Gastrocnemius medialis (tissue), 4 donors: ENCODE measurements around the gene FAM162A.

Experiments
- POLR2A ChIP-seq, 2 donors: fragments of 450-650 bp; IDR thresholded peaks; one replicate each; pipeline ENCODE4 v1.6.1; 2017; ENCODE audit warnings: antibody characterized with exemption in 2 of 2, mild to moderate bottlenecking in 2 of 2, moderate library complexity in 2 of 2
- TF ChIP-seq, protein P1 (sequence below), 5 experiments: fragments of 450-650 bp in 3 of 5; fragments of 200-600 bp in 2 of 5; sonication (generic) in 2 of 5; IDR thresholded peaks in 4 of 5; conservative IDR thresholded peaks in 1 of 5; 1 replicate in 4 of 5; 2 replicates in 1 of 5; pipeline ENCODE4 v1.5.1; 2016 to 2019; ENCODE audit warnings: antibody characterized with exemption in 5 of 5, mild to moderate bottlenecking in 3 of 5, moderate library complexity in 3 of 5

DNA sequence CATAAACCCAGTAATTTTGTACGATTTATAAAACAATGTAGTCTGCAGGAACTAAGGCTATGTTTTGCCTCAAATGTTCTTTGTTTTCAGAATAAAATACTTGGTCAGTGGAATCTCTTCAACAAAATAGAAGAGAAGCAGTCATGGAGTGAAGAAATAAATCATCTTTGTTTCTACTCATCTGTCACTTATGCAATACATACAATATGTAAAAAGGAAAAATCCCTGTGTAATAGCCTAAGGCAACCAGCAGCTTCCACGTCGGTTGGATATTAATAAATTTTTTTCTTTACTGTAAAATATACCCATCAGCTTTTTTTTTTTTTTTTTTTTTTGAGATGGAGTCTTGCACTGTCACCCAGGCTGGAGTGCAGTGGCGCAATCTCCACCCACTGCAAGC is 37.1 kb downstream of the FAM162A start:
- TF ChIP-seq, protein P1, sequence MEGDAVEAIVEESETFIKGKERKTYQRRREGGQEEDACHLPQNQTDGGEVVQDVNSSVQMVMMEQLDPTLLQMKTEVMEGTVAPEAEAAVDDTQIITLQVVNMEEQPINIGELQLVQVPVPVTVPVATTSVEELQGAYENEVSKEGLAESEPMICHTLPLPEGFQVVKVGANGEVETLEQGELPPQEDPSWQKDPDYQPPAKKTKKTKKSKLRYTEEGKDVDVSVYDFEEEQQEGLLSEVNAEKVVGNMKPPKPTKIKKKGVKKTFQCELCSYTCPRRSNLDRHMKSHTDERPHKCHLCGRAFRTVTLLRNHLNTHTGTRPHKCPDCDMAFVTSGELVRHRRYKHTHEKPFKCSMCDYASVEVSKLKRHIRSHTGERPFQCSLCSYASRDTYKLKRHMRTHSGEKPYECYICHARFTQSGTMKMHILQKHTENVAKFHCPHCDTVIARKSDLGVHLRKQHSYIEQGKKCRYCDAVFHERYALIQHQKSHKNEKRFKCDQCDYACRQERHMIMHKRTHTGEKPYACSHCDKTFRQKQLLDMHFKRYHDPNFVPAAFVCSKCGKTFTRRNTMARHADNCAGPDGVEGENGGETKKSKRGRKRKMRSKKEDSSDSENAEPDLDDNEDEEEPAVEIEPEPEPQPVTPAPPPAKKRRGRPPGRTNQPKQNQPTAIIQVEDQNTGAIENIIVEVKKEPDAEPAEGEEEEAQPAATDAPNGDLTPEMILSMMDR (IDR thresholded peaks at IDR 0.05 in 4 of 5, conservative IDR thresholded peaks at IDR 0.05 in 1 of 5) = no peak
- no peak for TF ChIP-seq POLR2A (IDR thresholded peaks at IDR 0.05)
